ENCODE measurements around the gene PNMA5.

PNMA5 gene

GRCh38 chrX:152958524-152959465, 35.1 kb downstream of the PNMA5 start:
- DNase-seq (ENCODE audit: low read depth in 2 of 2), result peak; percentile 75

DNA sequence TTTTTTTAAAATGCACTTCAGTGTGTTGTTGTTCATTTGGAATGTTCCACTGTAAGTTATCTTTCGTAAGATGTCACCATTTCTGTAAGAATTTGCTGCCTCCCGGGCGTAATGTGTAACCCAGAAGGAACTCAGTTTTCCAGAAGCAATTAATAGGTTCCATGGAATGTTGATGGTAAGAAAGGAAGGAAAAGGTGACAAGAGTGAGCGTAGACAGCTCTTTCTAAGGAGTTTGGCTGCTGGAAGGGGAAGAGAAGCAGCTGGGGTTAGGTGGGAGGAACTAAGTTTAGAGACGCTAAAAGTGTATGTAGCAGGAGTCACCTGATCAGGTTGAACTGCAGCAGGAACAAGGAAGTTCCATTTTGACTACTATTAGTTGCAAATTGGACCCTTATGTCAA, 35.9 kb downstream of the PNMA5 start:
- DNase-seq (ENCODE audit: low read depth in 2 of 2), result no peak

- no peak for DNase-seq (ENCODE audit: low read depth in 2 of 2)
Observed at GRCh38 chrX:152950786-152951185, 43.1 kb downstream of the PNMA5 start.

- no peak for DNase-seq (ENCODE audit: low read depth in 2 of 2)
Observed at GRCh38 chrX:152949114-152949513, 44.8 kb downstream of the PNMA5 start.

GRCh38 chrX:152946681-152947080, 47.2 kb downstream of the PNMA5 start:
- DNase-seq (ENCODE audit: low read depth in 2 of 2), result no peak

DNA sequence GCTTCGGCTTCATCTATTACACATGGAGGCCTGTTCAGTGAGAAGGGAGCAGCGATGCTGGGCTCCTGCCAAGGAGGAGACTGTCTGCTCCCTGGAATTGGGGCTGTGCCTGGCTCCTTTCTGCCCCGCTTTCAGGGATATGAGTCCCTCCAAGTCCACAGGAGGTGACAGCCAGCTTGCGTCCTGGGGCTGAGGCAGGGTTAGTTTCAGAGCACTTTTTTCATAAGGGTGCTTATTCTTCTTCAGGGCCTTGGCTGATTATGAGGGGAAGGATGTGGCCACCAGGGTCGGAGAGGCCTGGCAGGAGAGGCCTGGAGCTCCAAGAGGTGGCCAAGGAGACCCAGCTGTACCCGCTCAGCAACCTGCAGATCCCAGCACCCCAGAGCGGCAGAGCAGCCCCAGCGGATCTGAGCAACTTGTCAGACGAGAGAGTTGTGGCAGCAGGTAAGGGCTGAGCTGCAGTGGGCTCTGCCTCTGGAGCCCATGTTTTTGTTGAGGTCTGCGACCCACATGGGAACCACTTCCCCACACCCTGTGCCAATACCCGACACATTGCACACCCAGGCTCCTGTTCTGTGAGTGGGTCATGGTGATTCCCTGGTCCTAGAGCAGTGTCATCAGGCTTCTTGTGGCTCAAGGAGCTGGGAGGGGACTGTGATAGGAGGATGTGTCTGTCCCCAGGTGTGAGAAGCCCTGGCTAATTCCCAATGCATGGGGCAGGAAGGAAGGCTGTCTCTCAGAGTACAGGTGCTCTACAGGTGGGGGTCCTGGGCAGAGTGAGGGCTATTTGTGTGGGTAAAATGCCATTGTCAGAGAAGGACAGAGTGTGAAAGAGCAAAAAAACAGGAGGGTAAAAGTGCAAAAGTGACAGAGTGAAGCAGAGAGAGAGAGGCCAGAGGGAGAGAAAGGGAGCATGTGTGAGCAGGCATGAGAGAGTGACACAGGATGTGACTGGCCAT, 48.6 kb downstream of the PNMA5 start:
- no peak for DNase-seq (ENCODE audit: low read depth in 2 of 2)

GRCh38 chrX:152943826-152944225, 50.1 kb downstream of the PNMA5 start:
- no peak for DNase-seq (ENCODE audit: low read depth in 2 of 2)

DNA sequence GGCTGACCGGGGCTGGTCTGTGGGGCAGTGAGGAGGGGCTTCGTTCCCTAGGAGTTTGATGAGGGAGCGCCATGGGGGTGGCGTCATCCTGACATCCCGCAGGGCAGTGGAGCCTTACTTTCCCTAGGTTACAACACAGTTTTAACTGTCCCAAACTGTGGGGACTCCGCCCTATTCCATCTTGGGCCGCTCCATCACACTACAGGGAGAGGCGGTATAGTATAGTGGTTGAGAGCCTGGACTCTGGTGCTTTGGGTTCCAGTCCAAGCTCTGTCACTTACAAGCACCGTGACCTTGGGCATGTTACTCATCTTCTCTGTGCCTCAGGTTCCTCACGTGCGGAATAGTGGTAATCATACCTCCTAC, 51.9 kb downstream of the PNMA5 start:
- DNase-seq (ENCODE audit: low read depth in 2 of 2), result no peak

GRCh38 chrX:152941328-152942076, 52.4 kb downstream of the PNMA5 start:
- DNase-seq (ENCODE audit: low read depth in 2 of 2), result peak; percentile 77 to 79

All from stimulated activated CD8-positive, alpha-beta memory T cell treated with anti-CD3 and anti-CD28 coated beads, Interleukin-2, amount 100 ng/mL, for 48 hours (primary cell).